Activated T-cell treated with anti-CD3 and anti-CD28 coated beads, Interleukin-2, amount 50 U/mL, for 48 hours (primary cell): ENCODE measurements around the gene GTF2H1.

Experiments
- DNase-seq, 2 experiments: peaks; one replicate each; pipeline ENCODE4 v3.0.0-alpha.2; 2020

GTF2H1 gene

DNA sequence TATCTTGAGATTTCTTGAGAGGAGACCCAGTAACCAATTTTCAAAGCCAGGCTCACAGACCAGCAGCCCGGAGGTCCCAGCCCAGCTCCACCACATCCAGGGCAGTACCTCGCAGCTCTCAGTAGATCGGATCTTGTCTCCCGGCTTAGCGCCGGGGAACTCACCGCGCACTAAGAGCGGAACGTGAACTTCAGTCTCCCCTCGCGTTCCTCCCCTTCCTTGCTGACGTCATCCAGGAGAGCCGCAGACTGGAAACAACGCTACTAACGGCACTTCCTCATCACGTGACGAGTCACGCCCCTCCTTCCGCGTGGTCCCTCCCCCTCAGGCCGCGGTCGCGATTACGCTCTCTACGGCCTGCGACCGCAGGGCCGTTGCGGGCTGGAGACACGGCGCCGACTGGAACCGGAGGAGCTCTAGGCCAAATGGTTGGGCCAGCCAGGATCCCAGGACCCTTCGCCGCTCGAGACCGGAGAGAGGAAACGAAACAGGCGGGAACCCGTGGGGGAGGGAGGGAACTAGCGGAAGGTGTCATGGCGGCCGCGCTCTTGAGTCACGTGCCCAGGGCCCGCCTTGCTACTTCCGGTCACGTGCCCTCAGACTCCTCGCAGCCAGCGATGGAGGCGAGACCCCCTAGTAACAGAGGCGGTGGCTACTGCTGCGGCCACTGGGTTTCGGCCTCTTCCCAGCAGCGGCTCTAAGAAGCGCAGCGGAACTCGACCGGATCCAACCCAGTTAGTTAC is at the start of gene GTF2H1, which contains the start of gene HPS5:
TSS of gene GTF2H1 (plus strand) at position 599 of the 743 bp plus-strand sequence. CDS start 10,508 bp downstream, outside the sequence.
TSS of gene HPS5 (minus strand) at position 172 of the 743 bp plus-strand sequence. CDS start 4,282 bp downstream, outside the sequence.
- DNase-seq = peak; percentile 96

DNA sequence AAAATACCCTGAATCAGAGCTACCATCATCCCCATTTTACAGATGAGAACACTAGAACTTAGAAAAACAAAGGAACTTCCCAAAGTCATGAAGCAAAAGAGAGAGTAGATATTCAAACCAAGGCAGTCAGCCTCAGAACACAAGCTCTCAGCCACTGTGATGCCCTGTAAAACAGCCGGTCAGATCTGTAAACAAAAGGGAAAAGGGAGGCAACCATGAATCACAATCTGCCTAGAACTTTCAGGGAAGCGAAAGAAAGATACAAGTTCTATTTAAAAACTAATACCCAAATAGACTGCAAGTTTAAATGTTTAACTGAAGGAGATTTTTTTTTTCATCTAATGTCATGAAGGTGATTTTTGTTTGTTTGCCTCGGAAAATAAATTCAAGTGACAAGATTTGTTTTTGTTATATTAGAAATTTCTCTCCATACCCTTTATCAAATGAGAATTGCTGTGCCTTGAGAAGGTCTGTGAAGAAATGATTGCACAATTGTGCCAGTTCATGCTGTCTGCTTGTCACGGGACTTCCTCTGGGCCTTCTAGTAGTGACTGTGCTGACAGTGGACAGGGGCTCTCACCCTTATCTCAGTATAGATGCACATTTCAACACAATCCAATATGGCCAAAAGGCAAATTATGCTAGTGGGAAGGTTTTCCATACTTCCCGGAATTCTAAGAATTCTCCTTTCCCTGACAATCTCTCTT is 44.6 kb upstream of the GTF2H1 start:
- DNase-seq = no peak

DNA sequence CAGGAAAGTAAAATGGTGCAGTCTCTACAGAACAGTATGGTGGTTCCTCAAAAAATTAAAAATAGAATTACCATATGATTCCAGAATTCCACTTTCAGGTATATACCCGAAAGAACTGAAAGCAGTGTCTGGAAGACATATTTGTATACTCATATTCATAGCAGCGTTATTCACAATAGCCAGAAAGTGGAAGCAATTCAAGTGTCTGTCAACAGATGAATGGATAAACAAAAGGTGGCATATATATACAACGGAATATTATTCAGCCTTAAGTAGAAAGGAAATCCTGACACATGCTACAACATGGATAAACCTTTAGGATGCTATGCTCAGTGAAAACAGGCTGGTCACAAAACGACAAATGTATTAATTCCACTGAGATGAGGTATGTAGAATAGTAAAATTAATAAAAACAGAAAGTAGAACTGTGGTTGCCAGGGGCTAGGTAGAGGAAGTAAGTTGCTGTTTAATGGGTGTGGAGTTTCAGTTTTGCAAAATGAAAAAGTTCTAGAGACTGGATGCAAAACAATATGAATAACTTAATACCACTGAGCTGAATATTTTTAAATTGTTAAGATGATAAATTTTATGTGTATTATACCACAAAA is 41.8 kb upstream of the GTF2H1 start:
- no peak for DNase-seq

DNA sequence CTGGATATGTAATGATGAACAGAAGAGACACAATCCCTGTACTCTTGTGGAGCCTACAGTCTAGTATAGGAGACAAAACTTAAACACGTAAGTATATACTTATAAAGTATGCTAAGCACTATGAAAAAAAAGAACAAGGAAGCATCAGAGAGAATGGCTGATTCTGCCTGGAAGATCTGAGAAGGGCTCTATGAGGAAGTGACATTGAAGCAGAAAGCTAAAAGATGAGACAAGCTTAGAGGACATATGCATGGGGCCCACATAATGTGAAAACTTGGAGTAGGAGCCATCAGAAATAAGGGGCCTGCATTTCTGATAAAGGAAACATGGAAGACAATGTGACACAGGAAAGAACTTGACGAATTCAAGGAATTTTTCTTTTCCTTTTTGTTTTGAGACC is 39.7 kb upstream of the GTF2H1 start:
- no peak for DNase-seq

- DNase-seq = no peak
Observed at GRCh38 chr11:18285841-18286240, 36.5 kb upstream of the GTF2H1 start.

- DNase-seq = no peak
Observed at GRCh38 chr11:18288911-18289310, 33.5 kb upstream of the GTF2H1 start.

DNA sequence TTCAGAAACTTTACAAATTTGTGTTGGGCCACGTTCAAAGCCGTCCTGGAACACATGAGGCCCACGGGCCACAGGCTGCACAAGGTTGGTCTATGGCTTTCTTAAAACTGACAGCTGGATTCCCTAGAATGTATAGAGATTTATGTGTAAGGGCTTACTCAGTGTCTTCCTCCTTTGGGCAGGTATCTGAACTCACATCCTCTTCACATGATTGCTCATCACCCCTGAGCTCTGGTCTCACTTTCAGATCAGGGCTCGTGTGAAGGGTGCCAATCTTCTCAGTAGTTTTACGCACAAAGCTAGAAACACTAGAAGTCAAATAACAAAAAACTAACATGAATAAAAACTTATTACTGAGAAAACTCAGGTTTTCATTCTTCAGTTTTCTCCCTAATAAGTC is 27.5 kb upstream of the GTF2H1 start:
- no peak for DNase-seq

GRCh38 chr11:18295316-18295715 is 27.1 kb upstream of the GTF2H1 start:
- DNase-seq = no peak

- DNase-seq = no peak
Observed at GRCh38 chr11:18299721-18300120, 22.6 kb upstream of the GTF2H1 start.

GRCh38 chr11:18304745-18305144 is 17.6 kb upstream of the GTF2H1 start:
- DNase-seq = no peak

DNA sequence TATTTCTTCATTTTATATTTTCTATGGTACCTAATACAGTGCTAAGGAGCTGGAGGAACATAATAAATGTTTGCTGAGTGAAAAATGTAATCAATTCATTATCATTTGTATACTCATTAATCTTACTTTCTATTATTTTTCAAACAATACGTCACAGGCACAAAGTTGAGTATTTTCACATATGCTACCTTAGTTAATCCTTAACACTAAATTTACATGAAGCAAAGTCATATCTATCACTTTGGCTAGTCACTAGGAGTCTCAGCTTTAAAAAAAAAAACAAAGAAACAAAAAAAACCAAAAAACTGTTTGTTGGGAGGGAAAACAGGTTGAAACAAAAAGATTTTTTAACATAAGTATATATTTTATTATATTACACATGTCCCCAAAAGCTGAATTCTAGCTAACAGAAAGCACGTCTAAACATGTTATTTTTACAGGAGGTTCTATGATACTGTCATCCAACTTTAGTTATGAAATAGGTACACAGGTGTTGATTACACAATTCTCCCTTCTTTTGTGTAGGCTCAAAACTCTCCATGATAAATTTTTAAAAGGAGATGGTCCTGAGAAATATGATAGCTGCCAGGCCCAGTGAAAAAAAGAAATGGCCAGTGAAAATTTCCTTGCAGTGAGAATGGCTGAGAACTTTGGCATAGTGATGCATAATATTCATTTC is 14.8 kb upstream of the GTF2H1 start:
- DNase-seq = no peak

DNA sequence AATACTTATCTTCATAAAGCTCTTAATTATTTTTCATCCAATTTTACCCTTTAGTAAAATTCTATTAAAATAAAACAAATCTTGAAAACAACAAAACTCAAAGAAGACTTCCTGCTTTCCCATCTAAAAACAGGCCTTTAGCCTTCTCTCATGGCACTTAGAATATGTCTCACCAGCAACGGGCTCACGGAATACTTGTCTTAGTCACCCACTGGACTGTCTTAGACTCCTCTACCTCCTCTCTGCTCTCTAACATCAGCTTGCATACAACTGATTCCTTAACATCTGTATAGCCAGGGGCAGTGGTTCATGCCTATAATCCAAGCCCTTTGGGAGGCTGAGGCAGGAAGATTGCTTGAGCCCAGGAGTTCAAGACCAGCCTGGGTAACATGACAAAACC is 14.1 kb upstream of the GTF2H1 start:
- no peak for DNase-seq

GRCh38 chr11:18309691-18310090 is 12.7 kb upstream of the GTF2H1 start:
- no peak for DNase-seq

DNA sequence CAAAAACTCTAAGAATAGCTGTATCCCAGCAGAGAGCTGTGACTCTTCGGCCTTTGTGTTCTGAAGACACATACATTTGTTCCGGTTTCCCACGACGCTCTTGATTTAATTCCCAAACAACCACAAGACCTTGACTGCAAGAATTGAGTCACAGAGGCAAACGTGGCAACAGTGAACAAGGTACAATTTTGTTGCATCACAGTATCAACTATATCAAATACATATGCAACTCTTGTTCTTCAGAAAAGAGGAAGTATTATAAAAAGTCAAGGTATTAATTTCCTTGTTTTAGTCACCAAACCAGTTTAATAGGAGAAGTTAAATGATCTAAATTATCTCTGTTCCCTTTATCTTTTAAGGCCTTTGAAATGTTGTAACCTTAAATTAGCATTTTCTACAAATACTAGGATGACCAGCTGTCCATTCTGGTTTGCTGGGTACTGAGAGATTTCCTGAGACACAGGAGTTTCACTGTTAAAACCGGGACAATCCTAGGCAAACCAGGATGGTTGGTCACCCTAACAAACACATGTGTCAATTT is 11.5 kb upstream of the GTF2H1 start:
- DNase-seq = no peak

DNA sequence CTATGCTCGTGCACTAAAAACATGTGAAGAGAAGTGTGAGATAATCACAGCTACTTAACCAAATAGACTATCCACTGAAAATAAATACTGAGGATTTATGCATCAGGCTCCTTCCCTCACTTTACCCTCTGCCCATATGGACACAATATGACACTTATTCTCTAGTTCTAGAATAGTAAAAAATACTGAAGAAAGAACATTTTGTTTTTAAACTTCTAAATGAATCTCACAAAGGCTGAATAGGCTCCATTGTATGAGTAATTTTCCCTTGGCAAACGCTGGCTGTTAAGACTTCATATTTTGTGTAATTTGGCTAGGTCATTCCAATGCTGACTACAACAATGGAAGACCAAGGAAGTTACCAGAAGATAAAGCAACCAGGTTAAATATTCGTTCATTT is 10.4 kb upstream of the GTF2H1 start:
- no peak for DNase-seq

DNA sequence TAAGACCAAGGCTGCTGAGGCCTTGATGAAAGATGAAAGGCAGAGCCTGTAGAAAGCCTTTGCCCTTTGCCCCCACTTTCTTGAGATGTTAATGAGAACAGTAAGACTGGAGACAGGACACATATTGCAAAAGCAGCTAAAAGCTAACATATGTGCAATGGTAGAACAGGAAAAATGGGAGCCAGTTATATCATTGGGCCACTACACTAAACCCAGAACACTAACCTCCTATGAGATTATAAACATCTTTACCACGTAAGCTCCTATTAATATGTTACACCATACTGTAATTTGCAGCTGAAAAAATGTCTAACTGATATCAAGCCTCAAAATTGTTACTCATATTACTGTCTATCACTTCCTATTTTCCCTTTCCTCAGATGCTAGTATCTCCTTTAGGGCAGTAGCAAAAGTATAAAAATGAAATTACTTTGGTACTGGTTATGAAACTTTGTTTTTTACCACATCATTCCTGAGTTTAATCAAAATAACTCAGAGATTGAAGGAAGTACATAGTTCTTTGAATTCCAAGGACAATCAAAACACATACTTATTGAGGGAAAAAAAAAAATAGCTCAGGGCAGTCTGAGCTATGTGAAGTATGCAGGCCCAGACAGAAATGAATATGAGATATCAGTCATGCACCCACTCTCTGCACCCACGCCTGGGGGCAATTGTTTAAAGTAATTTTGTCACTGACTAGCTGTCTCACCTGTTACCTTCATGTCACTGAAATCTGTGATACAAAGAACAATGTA is 9.5 kb upstream of the GTF2H1 start:
- DNase-seq = no peak

- no peak for DNase-seq
Observed at GRCh38 chr11:18313965-18314763, 8.2 kb upstream of the GTF2H1 start.

DNA sequence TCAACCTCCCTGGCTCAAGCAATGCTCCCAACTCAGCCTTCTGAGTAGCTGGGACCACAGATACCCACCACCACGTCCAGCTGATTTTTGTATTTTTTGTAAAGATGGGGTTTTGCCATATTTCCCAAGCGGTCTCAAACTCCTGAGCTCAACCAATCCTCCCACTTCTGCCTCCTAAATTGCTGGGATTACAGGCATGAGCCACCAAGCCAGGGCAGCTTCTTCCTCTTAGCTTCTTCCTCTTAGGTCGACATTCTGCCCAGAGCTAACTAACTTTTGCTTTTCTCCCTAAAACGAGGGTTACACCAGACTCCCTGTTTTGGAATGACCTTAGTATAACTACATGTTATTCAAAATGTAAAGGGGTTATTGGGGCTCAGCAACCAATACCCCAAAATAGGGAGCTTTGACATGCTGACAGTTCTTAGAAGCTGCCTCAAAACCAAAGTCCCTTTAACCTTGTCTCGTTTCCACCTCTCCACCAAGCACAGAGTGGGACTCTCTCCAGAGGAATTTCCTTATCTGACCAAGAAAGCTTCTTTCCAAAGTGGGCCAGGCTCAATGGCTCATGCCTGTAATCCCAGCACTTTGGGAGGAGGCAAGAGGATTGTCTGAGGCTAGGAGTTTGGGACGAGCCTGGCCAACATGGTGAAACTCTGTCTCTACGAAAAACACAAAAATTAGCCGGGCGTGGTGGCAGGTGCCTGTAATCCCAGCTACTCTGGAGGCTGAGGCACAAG is 7.4 kb upstream of the GTF2H1 start:
- no peak for DNase-seq

GRCh38 chr11:18315893-18316292 is 6.5 kb upstream of the GTF2H1 start:
- no peak for DNase-seq

GRCh38 chr11:18317551-18317950 is 4.8 kb upstream of the GTF2H1 start:
- no peak for DNase-seq

DNA sequence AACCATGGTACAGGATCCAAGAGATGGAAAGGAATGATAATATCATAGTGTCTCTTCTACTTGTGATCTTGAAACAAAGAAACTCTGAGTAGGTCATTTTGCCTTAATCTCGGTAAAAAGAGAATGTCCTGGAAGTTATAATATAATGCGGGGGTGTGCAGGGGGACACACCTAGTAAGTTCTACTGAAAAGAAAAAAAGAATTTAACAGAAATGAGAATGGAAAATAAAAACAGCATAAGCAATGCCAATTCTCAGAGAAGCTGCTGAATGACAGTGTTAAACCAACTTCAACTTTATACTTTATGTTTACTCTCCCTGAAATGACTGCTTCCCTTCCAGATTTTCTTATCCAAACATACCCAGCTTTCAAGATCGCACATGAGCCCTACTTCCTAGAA is 2.5 kb upstream of the GTF2H1 start:
- DNase-seq = no peak
